Gastrocnemius medialis (tissue), 4 donors: ENCODE results near the gene AADACL4.

Experiments
- POLR2A ChIP-seq, 2 donors: fragments of 450-650 bp; IDR thresholded peaks; one replicate each; pipeline ENCODE4 v1.6.1; 2017; ENCODE audit warnings: antibody characterized with exemption in 2 of 2, mild to moderate bottlenecking in 2 of 2, moderate library complexity in 2 of 2
- TF ChIP-seq, protein P1 (sequence below), 5 experiments: fragments of 450-650 bp in 3 of 5; fragments of 200-600 bp in 2 of 5; sonication (generic) in 2 of 5; IDR thresholded peaks in 4 of 5; conservative IDR thresholded peaks in 1 of 5; 1 replicate in 4 of 5; 2 replicates in 1 of 5; pipeline ENCODE4 v1.5.1; 2016 to 2019; ENCODE audit warnings: antibody characterized with exemption in 5 of 5, mild to moderate bottlenecking in 3 of 5, moderate library complexity in 3 of 5

DNA sequence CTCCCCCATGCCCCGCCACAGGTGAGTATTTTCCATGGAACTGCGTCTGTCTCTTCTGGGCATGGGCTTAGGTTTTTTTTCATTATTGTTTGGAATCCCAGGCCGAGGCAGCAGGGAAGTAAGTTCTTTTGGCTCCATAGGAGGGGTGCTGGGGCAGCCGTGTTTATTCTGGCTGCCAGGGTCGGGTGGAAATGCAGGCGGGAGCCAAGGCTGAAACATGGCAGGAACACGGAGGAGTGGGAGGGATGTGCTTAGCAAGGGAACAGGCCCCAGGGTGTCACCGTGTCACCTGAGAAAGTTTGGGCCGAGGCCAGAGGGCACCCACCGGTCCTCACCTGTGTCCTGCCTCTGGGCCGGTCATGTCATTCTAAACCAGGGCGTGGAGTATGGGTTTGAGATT lies 21.4 kb upstream of the AADACL4 start:
- TF ChIP-seq POLR2A (IDR thresholded peaks at IDR 0.05), result no peak
- TF ChIP-seq, protein P1, sequence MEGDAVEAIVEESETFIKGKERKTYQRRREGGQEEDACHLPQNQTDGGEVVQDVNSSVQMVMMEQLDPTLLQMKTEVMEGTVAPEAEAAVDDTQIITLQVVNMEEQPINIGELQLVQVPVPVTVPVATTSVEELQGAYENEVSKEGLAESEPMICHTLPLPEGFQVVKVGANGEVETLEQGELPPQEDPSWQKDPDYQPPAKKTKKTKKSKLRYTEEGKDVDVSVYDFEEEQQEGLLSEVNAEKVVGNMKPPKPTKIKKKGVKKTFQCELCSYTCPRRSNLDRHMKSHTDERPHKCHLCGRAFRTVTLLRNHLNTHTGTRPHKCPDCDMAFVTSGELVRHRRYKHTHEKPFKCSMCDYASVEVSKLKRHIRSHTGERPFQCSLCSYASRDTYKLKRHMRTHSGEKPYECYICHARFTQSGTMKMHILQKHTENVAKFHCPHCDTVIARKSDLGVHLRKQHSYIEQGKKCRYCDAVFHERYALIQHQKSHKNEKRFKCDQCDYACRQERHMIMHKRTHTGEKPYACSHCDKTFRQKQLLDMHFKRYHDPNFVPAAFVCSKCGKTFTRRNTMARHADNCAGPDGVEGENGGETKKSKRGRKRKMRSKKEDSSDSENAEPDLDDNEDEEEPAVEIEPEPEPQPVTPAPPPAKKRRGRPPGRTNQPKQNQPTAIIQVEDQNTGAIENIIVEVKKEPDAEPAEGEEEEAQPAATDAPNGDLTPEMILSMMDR (IDR thresholded peaks at IDR 0.05 in 4 of 5, conservative IDR thresholded peaks at IDR 0.05 in 1 of 5), result no peak
